ENCODE data around the gene MOV10L1.
"Not testable (repeated sequence)": the region's sequence is repeated elsewhere in the genome, so short reads cannot be mapped to it uniquely, and the experiment has no call there.

Gene MOV10L1

GRCh38 chr22:50081426-50082196 is 8.2 kb upstream of the MOV10L1 start:
- DNase-seq = no peak

- no peak for DNase-seq
These were observed 7.5 kb upstream of the MOV10L1 start for GRCh38 chr22:50082197-50082715.

- no peak for DNase-seq
These were observed 6.8 kb upstream of the MOV10L1 start for GRCh38 chr22:50082961-50083461.

GRCh38 chr22:50083462-50084079 is 6.2 kb upstream of the MOV10L1 start:
- DNase-seq = no peak

GRCh38 chr22:50084080-50084477 is 5.7 kb upstream of the MOV10L1 start:
- no peak for DNase-seq

GRCh38 chr22:50084614-50085021 is 5.2 kb upstream of the MOV10L1 start:
- DNase-seq = no peak

GRCh38 chr22:50085211-50085972 is 4.4 kb upstream of the MOV10L1 start, which contains the start of gene MLC1:
MLC1 (minus strand) TSS chr22:50085426; CDS start chr22:50084902, 524 bp downstream.
- DNase-seq = peak; percentile 86 to 90

- DNase-seq = no peak
These were observed 3.3 kb upstream of the MOV10L1 start for GRCh38 chr22:50086526-50086925.

GRCh38 chr22:50086975-50087374 is 2.8 kb upstream of the MOV10L1 start:
- not testable (repeated sequence) for DNase-seq

- no peak for DNase-seq
These were observed 2.2 kb upstream of the MOV10L1 start for GRCh38 chr22:50087646-50088045.

GRCh38 chr22:50088096-50088495 is 1.7 kb upstream of the MOV10L1 start:
- DNase-seq = no peak

GRCh38 chr22:50089231-50089630 is 575 bp upstream of the MOV10L1 start:
- DNase-seq = no peak

- DNase-seq = no peak
These were observed 557 bp downstream of the MOV10L1 start for GRCh38 chr22:50090412-50090714.

- no peak for DNase-seq
These were observed 1.4 kb downstream of the MOV10L1 start for GRCh38 chr22:50091092-50091768.

GRCh38 chr22:50092342-50092741 is 2.5 kb downstream of the MOV10L1 start:
- no peak for DNase-seq

- DNase-seq = no peak
These were observed 8.2 kb downstream of the MOV10L1 start for GRCh38 chr22:50098052-50098451.

GRCh38 chr22:50101870-50102565 is 12.2 kb downstream of the MOV10L1 start:
- DNase-seq = no peak

GRCh38 chr22:50102946-50103345 is 13.1 kb downstream of the MOV10L1 start:
- DNase-seq = no peak

GRCh38 chr22:50104141-50104544 is 14.3 kb downstream of the MOV10L1 start:
- no peak for DNase-seq

- DNase-seq = peak; percentile 30 to 54
These were observed 15.6 kb downstream of the MOV10L1 start for GRCh38 chr22:50105208-50106100.

GRCh38 chr22:50107529-50107928 is 17.7 kb downstream of the MOV10L1 start:
- DNase-seq = no peak
